HL-60/S4 (cell line): ENCODE data around the gene PLA2G12A.

Experiments
- in situ Hi-C: fragments of 300-500 bp; cut with MboI; formaldehyde crosslinking; loops from 2 replicates; pipeline ENCODE4 v1.14.3; 2022; ENCODE audit warnings: low sequenced_read_pairs

The PLA2G12A gene

GRCh38 chr4:109729718-109730618, at the start of gene PLA2G12A:
Gene PLA2G12A, minus strand, starts transcription at chr4:109730070. Its CDS starts 261 bp downstream, at chr4:109729809.
- in situ Hi-C loops = no loop called here

- in situ Hi-C loops = no loop called here
These were observed 35.0 kb upstream of the PLA2G12A start for GRCh38 chr4:109764789-109765402.

GRCh38 chr4:109764376-109764775, 34.5 kb upstream of the PLA2G12A start:
- in situ Hi-C loops = no loop called here

GRCh38 chr4:109760682-109761081, 30.8 kb upstream of the PLA2G12A start:
- in situ Hi-C loops = no loop called here

- in situ Hi-C loops = no loop called here
These were observed 25.8 kb upstream of the PLA2G12A start for GRCh38 chr4:109755656-109756055.

GRCh38 chr4:109754093-109754857, 24.4 kb upstream of the PLA2G12A start:
- in situ Hi-C loops = no loop called here

GRCh38 chr4:109752525-109752924, 22.7 kb upstream of the PLA2G12A start:
- in situ Hi-C loops = no loop called here

- in situ Hi-C loops = no loop called here
These were observed 22.0 kb upstream of the PLA2G12A start for GRCh38 chr4:109751852-109752251.

GRCh38 chr4:109750652-109751244, 20.9 kb upstream of the PLA2G12A start:
- in situ Hi-C loops = no loop called here

- in situ Hi-C loops = no loop called here
These were observed 19.7 kb upstream of the PLA2G12A start for GRCh38 chr4:109749388-109750082.

- in situ Hi-C loops = no loop called here
These were observed 18.2 kb upstream of the PLA2G12A start for GRCh38 chr4:109748114-109748513.

- in situ Hi-C loops = no loop called here
These were observed 16.9 kb upstream of the PLA2G12A start for GRCh38 chr4:109746728-109747127.

GRCh38 chr4:109745830-109746229, 16.0 kb upstream of the PLA2G12A start:
- in situ Hi-C loops = no loop called here

GRCh38 chr4:109739547-109739946, 9.7 kb upstream of the PLA2G12A start:
- in situ Hi-C loops = no loop called here

- in situ Hi-C loops = no loop called here
These were observed 8.4 kb upstream of the PLA2G12A start for GRCh38 chr4:109738104-109738872.

- in situ Hi-C loops = no loop called here
These were observed 5.9 kb upstream of the PLA2G12A start for GRCh38 chr4:109735566-109736365.

- in situ Hi-C loops = no loop called here
These were observed 3.9 kb upstream of the PLA2G12A start for GRCh38 chr4:109733728-109734127.

GRCh38 chr4:109730619-109731545, 1.0 kb upstream of the PLA2G12A start:
- in situ Hi-C loops = no loop called here
